ENCODE measurements around the gene FILIP1.

FILIP1 gene

DNA sequence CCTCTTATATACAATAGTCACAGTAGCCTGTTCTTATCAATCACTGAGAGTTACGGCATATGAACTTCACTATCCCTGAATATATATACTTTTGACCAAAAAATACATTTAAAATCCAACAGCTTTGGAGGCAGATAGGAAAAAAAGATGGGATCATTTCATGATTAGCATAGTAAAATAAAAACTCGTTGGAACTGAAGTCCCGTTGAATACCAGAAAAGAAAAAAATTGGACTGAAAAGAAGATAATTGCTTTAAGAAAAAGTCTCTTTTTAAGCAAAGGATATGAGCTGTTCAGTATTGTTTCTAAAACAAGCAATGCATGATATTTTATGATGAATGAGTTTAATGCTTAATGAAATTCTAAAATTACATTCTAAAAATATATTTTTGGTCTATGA is 4.4 kb upstream of the FILIP1 start:
- DNase-seq (ENCODE audit: low read depth in 2 of 3, low spot score in 2 of 3): no peak

GRCh38 chr6:75495011-75495410 is 1.4 kb upstream of the FILIP1 start:
- DNase-seq (ENCODE audit: low read depth in 2 of 3, low spot score in 2 of 3): no peak

DNA sequence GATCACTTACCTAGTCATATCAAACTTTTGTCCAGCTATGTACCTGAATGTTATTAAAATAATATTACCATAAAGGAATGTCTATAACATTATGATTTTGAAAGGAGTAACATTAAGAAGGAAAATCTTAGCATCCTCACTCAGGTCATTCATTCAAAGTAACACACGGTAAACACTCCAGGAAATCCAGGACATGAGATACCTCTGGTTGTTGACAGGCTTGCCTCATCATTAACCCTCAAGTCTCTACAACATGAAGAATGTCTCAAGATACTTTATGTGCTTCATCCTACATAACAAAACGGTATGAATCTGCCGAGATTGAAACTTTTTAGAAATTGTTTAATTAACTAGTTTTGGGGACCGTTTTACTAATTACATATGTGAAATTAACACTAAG is 690 bp upstream of the FILIP1 start:
- DNase-seq (ENCODE audit: low read depth in 2 of 3, low spot score in 2 of 3): no peak

DNA sequence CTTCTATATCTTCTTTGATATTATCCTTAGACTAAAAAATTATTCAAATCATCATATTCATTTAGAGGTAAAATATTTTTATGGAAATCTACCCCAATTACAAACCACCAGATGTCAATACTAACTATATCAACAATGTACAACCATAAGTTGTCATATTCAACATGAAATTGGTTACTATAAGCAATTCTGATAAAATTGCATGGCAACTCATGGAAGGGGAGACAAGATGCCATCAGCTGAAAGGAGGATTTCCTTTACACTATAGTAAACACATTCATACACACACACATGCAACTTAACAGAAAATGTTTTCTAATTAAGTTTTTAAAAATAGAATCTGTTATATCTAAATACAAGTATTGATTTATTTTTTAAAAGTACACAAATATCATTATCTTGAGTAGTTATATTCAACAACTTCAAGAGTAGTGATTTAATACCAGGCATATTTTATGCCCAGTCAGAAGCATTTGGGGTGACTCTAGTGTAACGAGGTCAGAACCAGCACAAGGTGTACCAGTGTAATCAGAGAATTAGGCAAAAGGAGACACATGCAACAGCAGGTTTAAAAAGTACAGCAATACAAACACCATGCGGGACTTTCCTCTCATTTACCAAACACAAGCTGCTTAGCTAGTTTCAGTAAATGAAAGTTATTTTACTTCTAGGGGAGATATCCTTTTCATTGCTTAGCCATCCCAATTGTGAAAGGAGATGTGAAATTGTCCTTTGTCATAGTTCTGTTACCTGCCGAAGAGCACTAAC is 1.0 kb downstream of the FILIP1 start:
- no peak for DNase-seq (ENCODE audit: low read depth in 2 of 3, low spot score in 2 of 3)

- no peak for DNase-seq (ENCODE audit: low read depth in 2 of 3, low spot score in 2 of 3)
Measured at GRCh38 chr6:75491291-75491690, 2.3 kb downstream of the FILIP1 start.

DNA sequence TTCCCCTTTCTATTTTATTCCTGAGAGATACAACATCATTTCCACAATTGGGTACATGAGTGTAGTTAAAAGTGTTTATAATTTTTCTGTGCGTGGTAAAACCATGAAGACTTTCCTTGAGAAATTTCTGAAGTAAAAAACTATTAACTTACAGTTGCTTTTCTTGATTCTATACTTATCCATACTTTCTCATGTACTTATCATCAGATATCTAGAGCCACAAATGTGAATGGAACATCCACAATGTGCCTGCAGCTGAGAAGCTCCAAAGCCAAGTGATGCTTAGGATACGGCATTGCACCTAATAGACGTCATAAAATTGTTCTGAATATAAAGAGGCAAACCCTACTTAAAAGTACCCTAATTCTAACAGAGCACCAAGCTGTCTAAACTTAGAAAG is 2.9 kb downstream of the FILIP1 start:
- no peak for DNase-seq (ENCODE audit: low read depth in 2 of 3, low spot score in 2 of 3)

DNA sequence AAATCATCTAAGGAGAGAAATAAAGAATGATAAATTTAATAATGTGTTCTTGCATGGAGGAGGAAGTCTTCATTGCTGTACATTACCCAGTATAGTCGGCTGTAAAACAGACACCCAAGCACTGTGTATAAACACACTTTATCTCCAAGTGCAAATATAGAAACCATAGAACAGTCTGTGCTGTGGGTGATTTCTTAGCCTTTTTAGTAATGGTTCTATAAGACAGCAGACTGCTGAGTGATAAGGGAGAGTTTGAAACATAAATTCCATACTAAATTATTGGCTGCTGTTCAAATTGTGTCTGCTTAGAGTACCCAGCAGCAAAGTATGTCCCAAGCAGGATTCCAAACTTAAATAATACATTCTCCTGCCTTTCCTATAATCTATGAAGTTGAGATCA is 4.6 kb downstream of the FILIP1 start:
- DNase-seq (ENCODE audit: low read depth in 2 of 3, low spot score in 2 of 3): no peak

DNA sequence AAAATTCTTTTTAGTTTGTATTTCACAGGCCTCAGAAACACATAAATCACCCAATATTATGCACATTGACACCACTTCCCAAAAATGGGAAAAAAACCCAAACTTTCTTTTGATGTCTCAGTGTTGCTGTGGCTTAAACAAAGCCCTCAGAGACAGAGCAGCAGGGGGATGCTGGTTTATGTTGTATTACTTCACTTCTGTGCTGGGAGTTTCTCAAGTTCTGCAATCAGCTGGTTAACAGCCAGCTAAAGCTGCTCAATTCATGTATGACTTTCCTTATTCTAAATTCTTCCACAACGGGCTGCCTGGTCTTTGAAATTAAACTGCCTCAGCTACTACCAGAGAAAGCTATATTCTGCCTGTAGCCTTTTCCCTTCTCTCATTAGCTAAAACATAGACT is 5.6 kb downstream of the FILIP1 start:
- DNase-seq (ENCODE audit: low read depth in 2 of 3, low spot score in 2 of 3): no peak

DNA sequence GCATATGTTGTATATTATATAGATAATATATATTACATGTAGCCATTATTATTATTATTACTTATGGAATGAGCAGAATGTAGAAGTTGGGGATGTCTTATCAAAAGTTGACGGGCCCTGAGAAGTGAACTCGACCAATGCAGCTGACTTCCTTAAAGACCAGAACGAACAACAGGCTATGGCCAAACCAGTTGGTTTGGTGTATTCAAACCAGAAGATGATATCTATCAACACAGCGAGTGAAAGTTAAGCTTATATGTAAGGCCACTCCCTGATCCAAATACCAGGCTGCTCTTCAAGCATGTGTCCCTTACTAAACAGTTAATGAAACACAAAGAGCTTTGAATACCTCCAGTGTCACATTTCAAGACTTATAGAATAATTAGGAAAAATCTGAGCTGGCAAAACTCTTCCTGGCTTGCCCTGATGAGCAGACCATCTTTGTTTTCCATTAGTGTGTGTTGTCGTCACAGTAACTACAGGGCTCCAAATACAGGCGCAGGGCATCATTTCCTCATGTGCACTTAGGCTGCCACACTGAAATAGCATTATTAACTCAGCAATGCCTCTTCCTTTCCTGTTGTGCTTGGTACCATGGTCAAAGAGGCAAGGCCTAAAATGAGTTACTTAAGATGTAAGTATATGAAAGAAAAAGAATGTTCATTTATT is 6.6 kb downstream of the FILIP1 start:
- no peak for DNase-seq (ENCODE audit: low read depth in 2 of 3, low spot score in 2 of 3)

DNA sequence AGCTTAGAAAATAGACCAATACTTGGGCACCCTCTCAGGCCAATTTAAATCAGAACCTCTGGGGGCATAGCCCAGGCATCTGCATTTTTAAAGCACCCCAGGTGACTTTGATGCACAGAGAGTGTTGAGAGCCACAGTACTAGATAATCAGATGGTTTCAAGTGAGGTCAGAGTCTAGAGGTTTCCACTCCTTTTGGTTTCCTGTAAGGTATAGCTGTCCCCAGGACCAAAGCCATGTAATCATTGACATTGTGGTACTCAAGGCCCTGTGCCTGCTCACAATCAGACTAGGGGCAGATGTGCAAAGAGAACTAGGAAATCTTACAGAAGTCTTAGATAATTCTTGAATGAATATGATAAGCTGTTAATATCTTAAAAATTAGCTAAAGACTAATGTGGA is 9.1 kb downstream of the FILIP1 start:
- DNase-seq (ENCODE audit: low read depth in 2 of 3, low spot score in 2 of 3): no peak

DNA sequence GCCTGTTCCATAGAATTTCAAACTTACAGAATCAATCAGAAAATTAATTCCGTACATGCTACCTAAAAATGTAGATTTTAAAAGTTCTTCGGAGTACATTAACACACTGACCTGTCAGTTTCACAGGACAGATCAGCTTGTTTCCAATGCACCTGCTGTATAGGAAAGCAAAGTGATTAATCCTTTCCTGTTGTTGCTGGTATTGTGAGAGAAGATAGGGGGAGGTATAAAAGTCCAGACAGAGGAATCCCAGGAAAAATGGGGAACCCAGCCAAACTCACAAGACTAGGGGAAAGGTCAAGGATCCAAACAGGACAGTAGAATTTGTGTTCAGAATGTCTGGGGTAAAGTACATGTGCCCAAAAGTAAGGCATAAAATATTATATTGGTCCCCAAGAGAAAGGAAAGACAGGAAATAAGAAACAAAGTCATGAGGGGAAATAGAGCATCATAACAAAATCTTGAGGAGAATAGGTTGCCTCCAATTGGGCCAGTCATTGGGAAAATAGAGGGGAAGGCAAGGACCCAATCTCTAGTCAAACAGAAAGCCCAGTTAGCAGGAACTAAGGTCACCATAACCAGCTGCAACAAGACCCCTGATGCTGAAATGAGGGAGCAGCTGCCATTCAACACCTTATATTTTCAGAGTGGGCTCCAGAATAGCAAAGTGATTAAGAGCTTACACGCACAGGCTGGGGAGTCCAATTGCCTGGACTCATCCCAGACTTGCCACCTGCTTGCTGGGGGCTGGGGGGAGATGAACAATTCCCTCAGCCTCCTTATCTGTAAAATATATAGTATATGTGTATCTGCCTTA is 10.3 kb downstream of the FILIP1 start:
- no peak for DNase-seq (ENCODE audit: low read depth in 2 of 3, low spot score in 2 of 3)

- DNase-seq (ENCODE audit: low read depth in 2 of 3, low spot score in 2 of 3): no peak
Measured at GRCh38 chr6:75481936-75482593, 11.5 kb downstream of the FILIP1 start.

DNA sequence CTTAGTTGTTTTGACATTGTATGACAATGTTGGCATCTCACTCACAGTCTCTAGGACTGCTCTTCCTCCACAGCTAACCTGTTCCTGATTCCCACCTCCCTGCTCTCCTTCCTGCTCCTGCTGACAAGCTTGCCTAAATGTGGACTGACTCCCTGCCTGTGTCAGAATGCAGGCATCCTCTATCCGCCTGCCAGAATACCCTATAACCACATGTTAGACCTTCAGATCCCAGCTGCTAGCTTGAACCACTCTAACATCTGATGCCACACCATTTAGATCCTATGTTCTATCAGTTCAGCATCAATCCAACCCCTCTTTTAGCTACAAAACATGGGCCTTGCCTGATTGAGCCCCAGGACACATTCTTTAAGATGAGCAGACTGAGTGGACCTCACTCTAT is 12.2 kb downstream of the FILIP1 start:
- DNase-seq (ENCODE audit: low read depth in 2 of 3, low spot score in 2 of 3): no peak

DNA sequence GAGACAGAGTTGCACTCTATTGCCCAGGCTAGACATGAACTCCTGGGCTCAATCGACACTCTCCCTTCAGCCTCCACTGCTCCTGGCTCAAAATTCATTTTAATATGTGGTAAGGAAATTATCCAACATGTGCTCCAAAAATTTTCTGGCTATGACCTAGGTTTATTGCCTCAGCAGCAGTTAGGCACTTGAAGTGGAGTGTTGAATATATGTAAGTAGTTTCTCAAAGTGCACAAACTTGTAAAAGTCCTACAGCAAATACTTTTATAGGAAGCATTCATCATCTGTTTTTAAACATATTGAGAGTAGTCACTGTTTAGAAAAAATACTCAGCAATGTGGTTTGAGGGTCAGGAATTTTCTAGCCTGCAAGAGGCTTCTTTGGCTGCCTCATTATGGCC is 13.2 kb downstream of the FILIP1 start:
- no peak for DNase-seq (ENCODE audit: low read depth in 2 of 3, low spot score in 2 of 3)

DNA sequence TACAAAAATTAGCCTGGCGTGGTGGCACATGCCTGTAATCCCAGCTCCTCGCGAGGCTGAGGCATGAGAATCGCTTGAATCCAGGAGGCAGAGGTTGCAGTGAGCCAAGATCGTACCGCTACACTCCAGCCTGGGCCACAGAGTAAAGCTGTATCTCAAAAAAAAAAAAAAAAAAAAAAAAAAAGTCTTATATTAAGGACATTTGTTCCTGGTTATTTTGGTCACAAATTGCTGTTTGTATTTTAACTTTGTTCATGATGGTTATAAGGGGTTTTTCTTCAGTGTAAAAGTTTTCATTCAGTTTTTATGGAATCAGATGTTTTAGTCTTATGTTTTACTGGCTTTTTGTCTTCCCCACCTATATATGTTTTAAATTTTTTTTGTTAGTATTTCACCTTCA is 13.9 kb downstream of the FILIP1 start:
- DNase-seq (ENCODE audit: low read depth in 2 of 3, low spot score in 2 of 3): no peak

DNA sequence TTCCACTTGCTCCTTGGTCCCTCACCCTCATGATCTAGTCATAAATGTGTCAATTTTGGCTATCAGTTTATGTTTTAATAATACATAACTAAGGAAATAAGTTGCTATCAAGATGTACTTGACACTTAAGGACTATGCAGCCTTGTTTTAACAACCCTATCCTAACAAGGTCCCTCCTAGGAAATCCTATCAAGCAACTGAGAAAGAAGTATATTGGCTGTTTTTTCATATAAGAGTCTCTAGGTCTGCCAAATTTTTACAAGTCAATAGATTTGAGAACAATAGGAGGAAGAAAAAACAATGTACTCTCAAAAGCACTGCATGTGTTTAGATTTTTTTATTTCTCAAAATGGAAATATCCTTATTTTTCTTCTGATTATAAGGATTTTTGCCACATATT is 14.7 kb downstream of the FILIP1 start:
- DNase-seq (ENCODE audit: low read depth in 2 of 3, low spot score in 2 of 3): no peak

GRCh38 chr6:75472885-75473284 is 20.7 kb downstream of the FILIP1 start:
- DNase-seq (ENCODE audit: low read depth in 2 of 3, low spot score in 2 of 3): no peak

GRCh38 chr6:75467966-75468365 is 25.6 kb downstream of the FILIP1 start:
- no peak for DNase-seq (ENCODE audit: low read depth in 2 of 3, low spot score in 2 of 3)

DNA sequence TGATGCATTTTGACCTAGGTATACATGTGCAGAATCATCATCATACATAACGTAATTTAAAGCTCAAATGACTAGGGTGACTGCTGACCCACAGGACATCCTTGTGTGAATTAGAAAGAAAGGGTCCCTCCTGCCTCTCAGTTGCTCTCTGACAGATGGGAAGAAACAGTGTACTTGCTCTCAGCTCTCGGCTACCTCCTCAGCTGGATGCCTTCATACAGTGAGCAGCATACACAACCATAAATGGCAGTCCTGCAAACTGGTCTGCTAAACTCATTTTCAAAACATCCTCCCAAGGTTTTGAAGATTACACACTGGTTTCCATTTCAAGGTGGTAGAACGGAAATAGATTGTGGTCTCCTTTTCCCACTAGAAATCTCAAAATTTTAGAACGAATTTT is 26.3 kb downstream of the FILIP1 start:
- DNase-seq (ENCODE audit: low read depth in 2 of 3, low spot score in 2 of 3): no peak

DNA sequence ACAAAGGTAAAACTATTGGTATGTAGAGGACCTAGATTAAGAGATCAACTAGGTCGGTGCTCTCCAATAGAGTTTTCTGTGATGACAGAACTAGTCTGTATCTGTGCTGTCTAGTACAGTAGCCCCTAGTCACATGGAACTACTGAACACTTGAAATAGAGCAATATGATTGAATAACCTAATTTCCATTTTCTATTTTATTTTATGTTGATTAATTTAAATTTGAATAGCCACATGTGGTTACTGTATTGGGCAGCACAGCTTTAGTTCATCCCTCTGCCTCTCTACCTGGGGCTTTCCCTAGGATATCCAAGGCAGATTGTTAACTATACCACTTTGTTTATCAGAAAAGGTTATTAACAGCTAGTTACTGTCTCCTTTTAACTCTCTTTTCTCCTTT is 27.0 kb downstream of the FILIP1 start:
- DNase-seq (ENCODE audit: low read depth in 2 of 3, low spot score in 2 of 3): no peak

- no peak for DNase-seq (ENCODE audit: low read depth in 2 of 3, low spot score in 2 of 3)
Measured at GRCh38 chr6:75463908-75464307, 29.7 kb downstream of the FILIP1 start.

GRCh38 chr6:75463061-75463460 is 30.5 kb downstream of the FILIP1 start:
- DNase-seq (ENCODE audit: low read depth in 2 of 3, low spot score in 2 of 3): no peak
